ENCODE results near the gene CCL2.
A peak's percentile ranks its signal among the peaks of the same experiment; 100 is the strongest.

Gene CCL2

DNA sequence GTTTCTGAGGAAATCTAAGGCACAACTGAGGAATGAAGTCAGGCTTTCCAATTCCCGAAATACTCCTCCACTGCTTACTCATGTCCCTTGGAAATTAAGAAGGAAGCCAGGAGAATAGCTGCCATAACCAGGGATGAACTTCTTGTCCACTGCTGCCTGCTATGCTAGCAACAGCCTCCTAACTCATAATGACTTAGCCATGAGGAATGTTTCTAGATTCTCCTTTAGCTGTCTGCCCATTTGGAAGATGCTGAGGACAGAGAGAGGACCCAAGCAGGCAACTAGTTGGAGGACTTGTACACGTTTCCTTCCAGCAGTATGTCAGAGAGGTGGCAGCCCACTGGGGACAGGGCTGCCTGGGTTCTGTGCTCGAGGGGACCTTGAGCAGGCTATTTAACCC lies 939 bp upstream of the CCL2 start:
- Histone ChIP-seq H3K79me2 (ENCODE audit: insufficient read depth, low read length) (no peaks in the 10 kb centered on the region), H3K4me3 (ENCODE audit: low read length, poor library complexity, severe bottlenecking) (no peak overlapping the region), H3K9me3 (ENCODE audit: insufficient read depth, low read depth, low read length) (no peaks in the 10 kb centered on the region), H3K9me2 (replicated peaks; ENCODE audit: low read depth, low read length) (no peaks in the 10 kb centered on the region), H3K9ac (ENCODE audit: low read depth, low read length, poor library complexity, severe bottlenecking) (no peak overlapping the region), H2AFZ (ENCODE audit: low read length) (no peak overlapping the region), H4K20me1 (ENCODE audit: insufficient read depth, low read length, poor library complexity, severe bottlenecking) (no peaks in the 10 kb centered on the region), H3K27me3 (ENCODE audit: insufficient read depth, low read length, poor library complexity, severe bottlenecking) (no peaks in the 10 kb centered on the region), H3K36me3 (ENCODE audit: insufficient read depth, low read length) (no peaks in the 10 kb centered on the region), H3F3A (ENCODE audit: low read depth) (no peaks in the 10 kb centered on the region), H3K4me1 (ENCODE audit: insufficient read depth, low read length, poor library complexity, severe bottlenecking) (no peaks in the 10 kb centered on the region), H3K4me2 (ENCODE audit: low read depth, low read length, poor library complexity, severe bottlenecking) (no peak overlapping the region)
- TF ChIP-seq, protein P1, sequence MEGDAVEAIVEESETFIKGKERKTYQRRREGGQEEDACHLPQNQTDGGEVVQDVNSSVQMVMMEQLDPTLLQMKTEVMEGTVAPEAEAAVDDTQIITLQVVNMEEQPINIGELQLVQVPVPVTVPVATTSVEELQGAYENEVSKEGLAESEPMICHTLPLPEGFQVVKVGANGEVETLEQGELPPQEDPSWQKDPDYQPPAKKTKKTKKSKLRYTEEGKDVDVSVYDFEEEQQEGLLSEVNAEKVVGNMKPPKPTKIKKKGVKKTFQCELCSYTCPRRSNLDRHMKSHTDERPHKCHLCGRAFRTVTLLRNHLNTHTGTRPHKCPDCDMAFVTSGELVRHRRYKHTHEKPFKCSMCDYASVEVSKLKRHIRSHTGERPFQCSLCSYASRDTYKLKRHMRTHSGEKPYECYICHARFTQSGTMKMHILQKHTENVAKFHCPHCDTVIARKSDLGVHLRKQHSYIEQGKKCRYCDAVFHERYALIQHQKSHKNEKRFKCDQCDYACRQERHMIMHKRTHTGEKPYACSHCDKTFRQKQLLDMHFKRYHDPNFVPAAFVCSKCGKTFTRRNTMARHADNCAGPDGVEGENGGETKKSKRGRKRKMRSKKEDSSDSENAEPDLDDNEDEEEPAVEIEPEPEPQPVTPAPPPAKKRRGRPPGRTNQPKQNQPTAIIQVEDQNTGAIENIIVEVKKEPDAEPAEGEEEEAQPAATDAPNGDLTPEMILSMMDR (conservative IDR thresholded peaks at IDR 0.05; ENCODE audit: low read length), result no peak
- TF ChIP-seq EZH2phosphoT487 (IDR thresholded peaks at IDR 0.05; ENCODE audit: borderline replicate concordance), result no peak

DNA sequence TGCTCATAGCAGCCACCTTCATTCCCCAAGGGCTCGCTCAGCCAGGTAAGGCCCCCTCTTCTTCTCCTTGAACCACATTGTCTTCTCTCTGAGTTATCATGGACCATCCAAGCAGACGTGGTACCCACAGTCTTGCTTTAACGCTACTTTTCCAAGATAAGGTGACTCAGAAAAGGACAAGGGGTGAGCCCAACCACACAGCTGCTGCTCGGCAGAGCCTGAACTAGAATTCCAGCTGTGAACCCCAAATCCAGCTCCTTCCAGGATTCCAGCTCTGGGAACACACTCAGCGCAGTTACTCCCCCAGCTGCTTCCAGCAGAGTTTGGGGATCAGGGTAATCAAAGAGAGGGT lies 272 bp downstream of the CCL2 start:
- Histone ChIP-seq H3K9ac (ENCODE audit: low read depth, low read length, poor library complexity, severe bottlenecking) (no peak overlapping the region), H2AFZ (ENCODE audit: low read length) (peak overlapping the region; percentile 15; the same call in 1 of the 2 replicates), H3K9me2 (replicated peaks; ENCODE audit: low read depth, low read length) (no peaks in the 10 kb centered on the region), H3K36me3 (ENCODE audit: insufficient read depth, low read length) (no peaks in the 10 kb centered on the region), H3K79me2 (ENCODE audit: insufficient read depth, low read length) (no peaks in the 10 kb centered on the region), H3K4me2 (ENCODE audit: low read depth, low read length, poor library complexity, severe bottlenecking) (peak overlapping the region; percentile 32), H3F3A (ENCODE audit: low read depth) (no peaks in the 10 kb centered on the region), H3K9me3 (ENCODE audit: insufficient read depth, low read depth, low read length) (no peaks in the 10 kb centered on the region), H3K4me1 (ENCODE audit: insufficient read depth, low read length, poor library complexity, severe bottlenecking) (no peaks in the 10 kb centered on the region), H3K4me3 (ENCODE audit: low read length, poor library complexity, severe bottlenecking) (no peak overlapping the region), H3K27me3 (ENCODE audit: insufficient read depth, low read length, poor library complexity, severe bottlenecking) (no peaks in the 10 kb centered on the region), H4K20me1 (ENCODE audit: insufficient read depth, low read length, poor library complexity, severe bottlenecking) (no peaks in the 10 kb centered on the region)
- TF ChIP-seq, protein P1 (conservative IDR thresholded peaks at IDR 0.05; ENCODE audit: low read length), result no peak
- no peak for TF ChIP-seq EZH2phosphoT487 (IDR thresholded peaks at IDR 0.05; ENCODE audit: borderline replicate concordance)

DNA sequence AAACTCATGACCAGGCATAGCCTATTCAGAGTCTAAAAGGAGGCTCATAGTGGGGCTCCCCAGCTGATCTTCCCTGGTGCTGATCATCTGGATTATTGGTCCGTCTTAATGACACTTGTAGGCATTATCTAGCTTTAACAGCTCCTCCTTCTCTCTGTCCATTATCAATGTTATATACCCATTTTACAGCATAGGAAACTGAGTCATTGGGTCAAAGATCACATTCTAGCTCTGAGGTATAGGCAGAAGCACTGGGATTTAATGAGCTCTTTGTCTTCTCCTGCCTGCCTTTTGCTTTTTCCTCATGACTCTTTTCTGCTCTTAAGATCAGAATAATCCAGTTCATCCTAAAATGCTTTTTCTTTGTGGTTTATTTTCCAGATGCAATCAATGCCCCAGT lies 756 bp downstream of the CCL2 start:
- Histone ChIP-seq H4K20me1 (ENCODE audit: insufficient read depth, low read length, poor library complexity, severe bottlenecking) (no peaks in the 10 kb centered on the region), H3K4me3 (ENCODE audit: low read length, poor library complexity, severe bottlenecking) (no peak overlapping the region), H3K9ac (ENCODE audit: low read depth, low read length, poor library complexity, severe bottlenecking) (no peak overlapping the region), H3K4me1 (ENCODE audit: insufficient read depth, low read length, poor library complexity, severe bottlenecking) (no peaks in the 10 kb centered on the region), H3K9me2 (replicated peaks; ENCODE audit: low read depth, low read length) (no peaks in the 10 kb centered on the region), H3K27me3 (ENCODE audit: insufficient read depth, low read length, poor library complexity, severe bottlenecking) (no peaks in the 10 kb centered on the region), H3K36me3 (ENCODE audit: insufficient read depth, low read length) (no peaks in the 10 kb centered on the region), H3K9me3 (ENCODE audit: insufficient read depth, low read depth, low read length) (no peaks in the 10 kb centered on the region), H2AFZ (ENCODE audit: low read length) (no peak overlapping the region), H3K79me2 (ENCODE audit: insufficient read depth, low read length) (no peaks in the 10 kb centered on the region), H3F3A (ENCODE audit: low read depth) (no peaks in the 10 kb centered on the region), H3K4me2 (ENCODE audit: low read depth, low read length, poor library complexity, severe bottlenecking) (no peak overlapping the region)
- TF ChIP-seq EZH2phosphoT487 (IDR thresholded peaks at IDR 0.05; ENCODE audit: borderline replicate concordance), result no peak
- TF ChIP-seq, protein P1 (conservative IDR thresholded peaks at IDR 0.05; ENCODE audit: low read length), result no peak
